MV-4-11 (cell line): ENCODE results near the gene KRTAP5-5.
"Not testable (repeated sequence)": the region's sequence is repeated elsewhere in the genome, so short reads cannot be mapped to it uniquely, and the experiment has no call there.

Experiments
- DNase-seq: peaks from one replicate; lab custom pipeline; 2025; lab: John Stamatoyannopoulos, UW

KRTAP5-5 gene

DNA sequence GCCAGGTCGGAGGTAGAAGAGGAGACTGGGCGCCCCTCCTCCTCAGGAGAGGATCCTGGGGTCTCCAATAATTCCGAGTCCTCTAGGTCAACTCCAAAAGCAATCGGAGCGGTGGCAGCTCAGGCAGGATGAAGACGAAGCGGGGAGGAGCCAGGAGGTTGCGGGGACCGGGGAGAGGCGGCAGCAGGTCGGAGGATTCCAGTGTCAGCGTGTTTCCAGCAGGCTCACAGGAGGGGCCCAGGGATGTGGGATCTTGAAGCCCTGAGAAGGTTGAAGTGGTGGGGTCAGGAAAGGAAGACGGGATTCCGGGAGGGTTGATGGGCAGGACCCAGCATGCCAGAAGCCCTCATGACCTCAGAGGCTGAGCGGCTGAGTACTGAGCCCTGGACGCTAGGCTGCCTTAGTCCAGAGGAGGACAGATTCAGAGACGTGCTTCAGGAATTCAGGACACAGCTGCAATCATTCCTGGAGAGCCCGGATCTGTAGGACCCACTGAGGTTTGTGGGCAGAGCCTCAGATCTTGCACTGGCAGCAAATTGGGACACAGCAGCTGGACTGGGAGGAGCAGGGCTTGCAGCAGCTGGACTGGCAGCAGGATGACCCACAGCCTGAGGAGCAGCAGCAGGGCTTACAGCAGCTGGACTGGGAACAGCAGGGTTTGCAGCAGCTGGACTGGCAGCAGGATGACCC, 22.3 kb upstream of the KRTAP5-5 start:
- not testable (repeated sequence) for DNase-seq

GRCh38 chr11:1607901-1608300, 21.7 kb upstream of the KRTAP5-5 start:
- DNase-seq = not testable (repeated sequence)

DNA sequence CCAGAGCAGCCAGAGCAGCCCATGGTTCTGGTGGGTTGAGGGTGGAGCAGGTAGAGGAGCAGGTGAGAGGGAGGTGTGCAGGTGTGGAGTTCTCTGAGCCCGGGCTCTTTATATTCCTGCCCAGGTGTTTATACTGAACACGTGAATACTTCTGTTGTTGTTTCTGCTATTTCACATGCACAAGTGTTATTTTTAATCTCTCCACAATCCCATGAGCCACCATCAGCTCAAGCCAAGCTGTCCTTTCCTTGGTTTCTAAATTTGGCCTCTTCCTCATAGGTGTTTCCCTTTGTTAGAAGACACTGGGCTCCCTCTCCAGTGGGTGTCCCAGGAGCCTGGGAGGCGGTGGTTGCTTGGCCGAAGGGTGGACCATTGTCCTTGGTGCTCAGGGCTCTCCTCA, 21.2 kb upstream of the KRTAP5-5 start, which contains the start of gene KRTAP5-3:
TSS of gene KRTAP5-3 (minus strand) at position 101 of the 400 bp plus-strand sequence. CDS start at position 23, 78 bp downstream.
- DNase-seq = no peak

GRCh38 chr11:1618231-1618630, 11.3 kb upstream of the KRTAP5-5 start:
- no peak for DNase-seq

- DNase-seq = no peak
Measured at GRCh38 chr11:1619449-1619848, 10.1 kb upstream of the KRTAP5-5 start.

GRCh38 chr11:1622086-1622485, 7.5 kb upstream of the KRTAP5-5 start, which contains the start of gene KRTAP5-4:
TSS of gene KRTAP5-4 (minus strand) at chr11:1622138. CDS start at chr11:1622093, 45 bp downstream.
- DNase-seq = no peak

- DNase-seq = no peak
Measured at GRCh38 chr11:1623716-1624115, 5.9 kb upstream of the KRTAP5-5 start.

DNA sequence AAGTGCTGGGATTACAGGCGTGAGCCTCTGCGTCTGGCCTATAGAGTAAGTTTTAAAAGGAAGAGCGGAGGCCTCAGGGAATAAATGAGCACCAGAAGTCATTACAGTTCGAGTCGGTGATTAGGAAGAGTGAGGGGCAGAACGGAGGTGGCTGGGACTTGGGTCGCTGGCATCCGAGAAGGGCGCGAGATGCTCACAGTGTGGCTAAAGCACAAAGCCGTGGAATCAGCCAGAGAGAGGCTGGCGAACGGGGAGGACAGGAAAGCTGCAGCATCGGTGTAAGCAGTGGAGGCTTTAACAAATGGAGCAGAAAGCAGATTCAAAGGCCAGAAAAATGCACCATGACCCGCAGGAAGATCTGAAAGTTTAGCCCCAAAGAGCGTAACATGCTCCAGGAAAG, 5.0 kb upstream of the KRTAP5-5 start:
- DNase-seq = no peak

DNA sequence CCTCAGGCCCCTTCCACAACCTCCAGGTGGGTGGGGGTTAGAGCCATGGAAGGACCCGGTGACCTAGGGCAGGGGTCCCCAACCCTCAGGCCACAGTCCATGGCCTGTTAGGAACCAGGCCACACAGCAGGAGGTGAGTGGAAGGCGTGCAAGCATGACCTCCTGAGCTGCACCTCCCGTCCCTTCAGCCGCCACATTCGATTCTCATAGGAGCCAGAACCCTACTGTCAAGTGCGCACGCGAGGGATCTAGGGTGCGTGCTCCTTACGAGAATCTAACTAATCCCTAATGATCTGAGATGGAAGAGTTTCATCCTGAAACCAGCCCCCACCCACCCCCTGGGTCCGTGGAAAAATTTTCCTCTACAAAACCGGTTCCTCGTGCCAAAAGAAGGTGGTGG, 4.0 kb upstream of the KRTAP5-5 start:
- no peak for DNase-seq

DNA sequence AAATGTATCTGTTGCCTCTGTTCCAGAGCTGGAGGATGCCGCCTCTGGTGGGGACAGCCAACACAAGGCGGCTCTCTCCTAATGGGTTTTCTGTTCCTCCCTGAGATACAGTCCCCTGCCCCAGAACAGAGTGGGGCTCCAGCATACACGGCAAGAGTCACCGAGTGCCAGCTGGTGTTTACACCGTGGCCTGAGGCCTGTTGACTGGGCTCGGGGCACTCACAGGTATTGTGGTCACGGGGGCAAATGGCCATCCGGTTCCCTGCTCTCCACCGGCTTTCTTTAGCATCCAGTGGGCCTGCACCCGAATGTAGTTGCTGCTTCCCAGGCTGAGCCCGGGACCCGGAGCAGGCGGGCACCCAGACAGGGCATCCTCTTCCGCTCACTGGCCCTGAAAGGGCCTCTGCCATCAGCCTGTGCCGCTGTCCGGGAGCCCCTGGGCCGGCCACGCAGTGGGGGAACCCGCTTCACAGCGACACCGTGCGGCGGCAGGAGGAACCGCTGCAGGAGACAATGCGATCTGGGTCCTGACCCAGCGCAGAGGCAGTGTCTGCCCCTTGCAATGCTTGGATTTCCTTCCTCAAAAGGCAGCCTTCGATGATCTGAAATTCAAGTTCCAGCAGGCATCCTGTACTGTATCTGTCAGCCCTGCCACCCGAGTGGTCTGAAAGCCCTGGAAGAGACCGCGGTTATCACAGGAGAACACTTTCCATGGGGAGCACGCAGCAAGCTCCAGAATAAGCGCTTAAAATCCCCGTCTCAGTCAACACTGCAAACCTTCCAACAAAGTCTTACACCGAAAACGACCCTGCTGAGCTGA, 859 bp upstream of the KRTAP5-5 start:
- peak; percentile 7 for DNase-seq

DNA sequence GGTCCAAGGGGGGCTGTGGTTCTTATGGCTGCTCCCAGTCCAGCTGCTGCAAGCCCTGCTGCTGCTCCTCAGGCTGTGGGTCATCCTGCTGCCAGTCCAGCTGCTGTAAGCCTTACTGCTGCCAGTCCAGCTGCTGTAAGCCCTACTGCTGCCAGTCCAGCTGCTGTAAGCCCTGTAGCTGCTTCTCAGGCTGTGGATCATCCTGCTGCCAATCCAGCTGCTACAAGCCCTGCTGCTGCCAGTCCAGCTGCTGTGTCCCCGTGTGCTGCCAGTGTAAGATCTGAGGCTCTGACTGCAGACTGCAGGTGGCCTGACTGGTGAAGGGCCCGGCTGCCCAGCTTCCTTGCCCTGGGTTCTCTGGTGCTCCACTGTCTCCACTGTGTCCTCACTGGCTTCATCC, 696 bp downstream of the KRTAP5-5 start:
- DNase-seq = no peak

DNA sequence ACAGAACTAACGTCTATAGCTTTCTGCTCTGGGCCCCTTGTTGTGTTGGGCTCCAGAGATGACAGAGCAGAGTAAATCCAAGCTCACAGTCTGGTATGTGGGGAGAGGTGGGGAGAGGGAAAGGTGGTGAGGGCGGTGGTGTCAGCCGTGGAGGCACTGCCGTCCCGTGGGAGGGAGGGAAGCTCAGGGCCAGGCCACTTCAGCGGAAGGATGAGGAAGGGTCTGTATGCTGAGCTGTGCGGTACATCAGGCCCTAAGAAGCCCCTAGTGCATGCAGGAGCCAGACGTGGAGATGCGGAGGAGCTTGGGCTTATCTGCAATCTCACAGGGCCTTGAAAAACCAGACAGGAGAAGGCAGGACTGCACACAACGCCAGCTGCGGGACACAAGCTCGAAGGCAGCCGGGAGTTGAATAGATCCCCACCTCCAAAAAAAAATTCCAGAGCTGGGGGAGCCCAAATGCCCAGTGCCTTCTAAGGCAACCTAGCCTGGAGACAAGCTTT, 1.5 kb downstream of the KRTAP5-5 start:
- DNase-seq = no peak

- DNase-seq = no peak
Measured at GRCh38 chr11:1632053-1632714, 2.6 kb downstream of the KRTAP5-5 start.

DNA sequence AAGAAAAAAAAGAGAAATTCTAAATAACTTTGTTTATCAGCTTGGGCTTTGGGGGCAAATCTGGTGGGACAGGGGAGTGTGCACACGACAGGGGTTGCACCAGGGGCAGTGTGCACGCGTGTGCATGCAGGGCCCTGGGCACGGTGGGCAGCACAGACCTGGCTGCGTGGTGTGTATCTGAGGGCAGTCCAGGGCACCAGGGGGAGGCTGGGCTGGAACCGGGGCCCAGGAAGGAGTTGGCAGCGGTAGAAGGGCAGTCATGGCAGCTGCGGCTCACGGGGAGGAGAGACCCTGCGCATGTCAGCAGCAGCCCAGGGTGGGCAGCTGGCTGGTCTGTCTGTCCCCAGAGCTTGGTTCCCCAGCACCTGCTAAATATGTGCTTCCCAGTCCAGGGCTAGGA, 4.3 kb downstream of the KRTAP5-5 start:
- DNase-seq = no peak

- DNase-seq = no peak
Measured at GRCh38 chr11:1636291-1636950, 6.8 kb downstream of the KRTAP5-5 start.

GRCh38 chr11:1637628-1638027, 8.1 kb downstream of the KRTAP5-5 start:
- DNase-seq = no peak

DNA sequence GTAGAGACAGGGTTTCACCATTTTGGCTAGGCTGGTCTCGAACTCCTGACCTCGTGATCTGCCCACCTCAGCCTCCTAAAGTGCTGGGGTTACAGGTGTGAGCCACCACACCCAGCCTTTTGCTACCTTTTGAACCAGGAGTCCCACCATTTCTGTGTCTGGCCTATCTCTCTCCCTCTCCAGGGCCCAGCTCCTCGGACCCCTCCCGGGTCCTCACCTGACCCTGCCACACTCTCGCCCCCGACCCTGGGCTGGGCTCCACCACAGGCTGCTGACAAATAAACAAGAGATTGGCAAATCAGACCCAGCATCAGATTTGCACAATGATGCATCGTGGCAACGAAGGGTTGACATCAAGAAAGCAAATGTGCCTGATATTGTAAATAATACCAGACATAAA, 8.8 kb downstream of the KRTAP5-5 start:
- no peak for DNase-seq

DNA sequence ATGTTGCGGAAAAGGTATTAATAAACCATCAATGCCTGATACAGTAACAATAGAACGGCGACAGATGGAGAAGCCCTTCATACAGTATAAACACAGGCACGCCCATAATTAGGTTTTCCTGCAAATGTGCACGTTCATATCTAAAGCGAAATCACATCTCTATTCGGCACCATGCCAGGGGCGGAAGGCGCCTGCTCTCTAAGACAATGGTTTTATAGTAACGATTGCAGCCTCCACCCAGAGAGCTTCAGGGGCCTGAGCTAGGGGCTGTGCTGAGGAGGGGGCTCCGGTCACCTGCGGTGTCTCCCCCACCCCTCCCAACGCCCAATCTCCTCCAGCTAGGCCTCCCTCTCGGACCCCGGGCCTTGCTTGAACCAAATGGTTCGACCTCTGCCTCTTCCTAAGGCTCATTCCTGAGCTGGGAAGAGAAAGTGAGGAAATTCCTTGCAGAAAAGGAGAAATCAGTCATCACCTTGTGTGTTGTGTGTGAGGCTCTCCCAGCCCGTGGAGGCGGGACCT, 9.6 kb downstream of the KRTAP5-5 start:
- no peak for DNase-seq

- no peak for DNase-seq
Measured at GRCh38 chr11:1639666-1640065, 10.1 kb downstream of the KRTAP5-5 start.

GRCh38 chr11:1640076-1640946, 10.7 kb downstream of the KRTAP5-5 start:
- DNase-seq = no peak

- DNase-seq = no peak
Measured at GRCh38 chr11:1641096-1641495, 11.5 kb downstream of the KRTAP5-5 start.
